Spleen (tissue), 11 donors: ENCODE results near the gene STON2. TPM values are rescaled to one million over a fixed set of nuclear protein-coding genes. Genes with fewer than 3 reads are reported as not detected.

Experiments
- DNase-seq: peaks from one replicate; pipeline ENCODE4 v3.0.0-alpha.2; 2020
- H3K27ac ChIP-seq, 8 donors: fragments of 200-600 bp; sonication (generic) in 7 of 8; 1 replicate in 4 of 8; 2 replicates in 4 of 8; pipeline versions ENCODE4 v1.5.0 to v1.8.0; 2016 to 2021; ENCODE audit warnings: inconsistent platforms in 4 of 8, mild to moderate bottlenecking in 4 of 8, moderate library complexity in 1 of 8
- H3K27me3 ChIP-seq, 7 donors: fragments of 200-600 bp; sonication (generic) in 6 of 7; replicated peaks in 1 of 7; 1 replicate in 4 of 7; 2 replicates in 3 of 7; pipeline versions ENCODE4 v1.5.0 to v1.8.0; 2016 to 2021; ENCODE audit warnings: inconsistent platforms in 3 of 7, mild to moderate bottlenecking in 1 of 7
- H3K36me3 ChIP-seq, 6 donors: fragments of 200-600 bp; sonication (generic) in 5 of 6; 1 replicate in 4 of 6; 2 replicates in 2 of 6; pipeline versions ENCODE4 v1.5.0 to v1.8.0; 2016 to 2021; ENCODE audit warnings: inconsistent platforms in 2 of 6
- H3K4me1 ChIP-seq, 6 donors: fragments of 200-600 bp; sonication (generic) in 5 of 6; 1 replicate in 3 of 6; 2 replicates in 3 of 6; pipeline versions ENCODE4 v1.5.0 to v1.8.0; 2016 to 2021; ENCODE audit warnings: inconsistent platforms in 3 of 6
- H3K4me3 ChIP-seq, 8 donors: fragments of 200-600 bp; sonication (generic) in 7 of 8; 1 replicate in 4 of 8; 2 replicates in 4 of 8; pipeline versions ENCODE4 v1.5.0 to v1.8.0; 2016 to 2021; ENCODE audit warnings: inconsistent platforms in 4 of 8, mild to moderate bottlenecking in 4 of 8, moderate library complexity in 2 of 8
- H3K9me3 ChIP-seq, 8 donors: fragments of 200-600 bp; sonication (generic) in 7 of 8; 1 replicate in 4 of 8; 2 replicates in 4 of 8; pipeline versions ENCODE4 v1.5.0 to v1.8.0; 2016 to 2021; ENCODE audit warnings: inconsistent platforms in 4 of 8
- POLR2A ChIP-seq, 3 donors: fragments of 450-650 bp; IDR thresholded peaks; one replicate each; pipeline ENCODE4 v1.5.1; 2017; ENCODE audit warnings: antibody characterized with exemption in 3 of 3, mild to moderate bottlenecking in 1 of 3
- POLR2AphosphoS5 ChIP-seq, 3 donors: sonication (generic); formaldehyde crosslinking; IDR thresholded peaks; one replicate each; pipeline ENCODE4 v1.5.1; 2017; ENCODE audit warnings: antibody characterized with exemption in 3 of 3
- WGBS, 5 donors: extraction: QIAGEN DNeasy Blood & Tissue Kit in 3 of 5; methylation state at CpG; one replicate each; pipeline versions ENCODE4 v1.1.5 to v1.1.7; 2013 to 2018; 5-methylcytosine and 5-hydroxymethylcytosine counted together
- intact Hi-C: fragments of 100-400 bp; cut with DNase I; formaldehyde crosslinking; loops from one replicate; pipeline ENCODE4 v1.15.0; 2023; ENCODE audit warnings: low total_unique reads
- polyA plus RNA-seq, 3 donors: library from polyadenylated mRNA; stranded (reverse); fragments of 200-250 nt; gene quantifications; one replicate each; pipeline ENCODE4 v1.2.1, GENCODE V29; 2013
- total RNA-seq, 7 donors: library from RNA; depleted of rRNA in 3 of 7; stranded (reverse); fragments of >200 nt in 3 of 7; fragmentation: NEBNext Ultra II Directional in 4 of 7; extraction: Animal tissue kit (Norgen Biotek cat#: 25700) in 4 of 7; gene quantifications; one replicate each; pipeline versions ENCODE4 v1.1.0 to v1.2.1, GENCODE V29; 2016 to 2021
- TF ChIP-seq, protein P1 (sequence below), 11 experiments: fragments of 200-600 bp in 7 of 11; fragments of 450-650 bp in 4 of 11; sonication (generic) in 4 of 11; IDR thresholded peaks in 8 of 11; conservative IDR thresholded peaks in 3 of 11; 1 replicate in 7 of 11; 2 replicates in 4 of 11; pipeline versions ENCODE4 v1.4.0 to v1.8.0; 2016 to 2021; ENCODE audit warnings: antibody characterized with exemption in 11 of 11, inconsistent platforms in 4 of 11, mild to moderate bottlenecking in 1 of 11
- donor health status: healthy with polysubstance abuse.
- donor health status: DM: no; HTN: no; CAD: no; lungs with moderate emphysema.
- donor health status: DM: no; HTN: no; CAD: no.
- donor health status: Bipolar disorder and iron deficiency.
- donor health status: healthy.
- donor health status: DM: no; HTN: no; CAD: no.
- donor health status: DM: yes; HTN: yes; CAD: no.

The STON2 gene
- total and polyA plus RNA-seq, 10 donors, result 3.5 to 236 (median 167) TPM

DNA sequence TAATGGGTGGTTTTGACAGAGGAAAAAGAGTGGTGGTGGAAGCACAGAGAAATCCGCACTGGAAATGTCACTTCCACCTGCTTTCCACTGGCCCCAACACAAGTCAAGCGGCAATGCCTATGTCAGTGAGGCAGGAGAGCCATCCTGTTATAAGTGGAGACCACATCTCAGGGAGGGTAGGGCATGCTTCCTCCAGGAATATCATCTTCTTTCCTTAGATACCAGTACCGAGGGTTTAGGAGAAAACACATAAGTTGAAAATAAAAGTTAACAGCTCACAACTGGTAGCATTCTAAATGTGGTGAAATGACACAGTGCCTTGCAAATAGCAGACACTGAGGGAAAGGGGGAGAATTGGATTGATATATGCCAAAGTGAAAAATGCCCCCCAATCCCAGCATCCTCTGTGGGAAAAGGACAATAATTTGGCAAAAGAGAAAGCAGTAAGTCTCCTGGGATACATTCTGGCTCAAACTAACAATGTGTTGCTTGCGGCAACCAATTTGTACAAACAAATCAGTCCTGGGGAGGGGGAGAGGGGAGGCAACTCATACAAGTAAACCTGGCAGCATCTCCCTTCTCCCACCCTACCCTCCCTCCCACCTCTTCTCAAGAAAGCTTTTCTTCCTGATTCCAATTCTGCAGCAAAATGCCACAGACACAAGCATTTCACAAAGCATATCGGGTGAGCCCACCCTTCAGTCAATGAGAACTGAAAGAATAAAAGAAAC, 57.1 kb downstream of the STON2 start:
- Histone ChIP-seq H3K36me3 (no peaks in the 10 kb centered on the region), H3K4me1 (peaks cover 0 to 30% (median 0%) of the 10 kb centered on the region in 6 donors), H3K27me3 (no peaks in the 10 kb centered on the region), H3K27ac (peak overlapping the region in 3 of 8 donors; percentile 18 to 59 (median 34)), H3K4me3 (no peak overlapping the region), H3K9me3 (no peaks in the 10 kb centered on the region)
- DNase-seq, result no peak
- WGBS, 5 donors, result 79 to 91% (median 88%) methylated on average over 5 of the region's 5 CpGs
- intact Hi-C loops, result no loop called here
- TF ChIP-seq, protein P1, sequence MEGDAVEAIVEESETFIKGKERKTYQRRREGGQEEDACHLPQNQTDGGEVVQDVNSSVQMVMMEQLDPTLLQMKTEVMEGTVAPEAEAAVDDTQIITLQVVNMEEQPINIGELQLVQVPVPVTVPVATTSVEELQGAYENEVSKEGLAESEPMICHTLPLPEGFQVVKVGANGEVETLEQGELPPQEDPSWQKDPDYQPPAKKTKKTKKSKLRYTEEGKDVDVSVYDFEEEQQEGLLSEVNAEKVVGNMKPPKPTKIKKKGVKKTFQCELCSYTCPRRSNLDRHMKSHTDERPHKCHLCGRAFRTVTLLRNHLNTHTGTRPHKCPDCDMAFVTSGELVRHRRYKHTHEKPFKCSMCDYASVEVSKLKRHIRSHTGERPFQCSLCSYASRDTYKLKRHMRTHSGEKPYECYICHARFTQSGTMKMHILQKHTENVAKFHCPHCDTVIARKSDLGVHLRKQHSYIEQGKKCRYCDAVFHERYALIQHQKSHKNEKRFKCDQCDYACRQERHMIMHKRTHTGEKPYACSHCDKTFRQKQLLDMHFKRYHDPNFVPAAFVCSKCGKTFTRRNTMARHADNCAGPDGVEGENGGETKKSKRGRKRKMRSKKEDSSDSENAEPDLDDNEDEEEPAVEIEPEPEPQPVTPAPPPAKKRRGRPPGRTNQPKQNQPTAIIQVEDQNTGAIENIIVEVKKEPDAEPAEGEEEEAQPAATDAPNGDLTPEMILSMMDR (IDR thresholded peaks at IDR 0.05 in 8 of 11, conservative IDR thresholded peaks at IDR 0.05 in 3 of 11), result no peak
- TF ChIP-seq POLR2AphosphoS5 (IDR thresholded peaks at IDR 0.05) (no peak), POLR2A (IDR thresholded peaks at IDR 0.05) (no peak)

DNA sequence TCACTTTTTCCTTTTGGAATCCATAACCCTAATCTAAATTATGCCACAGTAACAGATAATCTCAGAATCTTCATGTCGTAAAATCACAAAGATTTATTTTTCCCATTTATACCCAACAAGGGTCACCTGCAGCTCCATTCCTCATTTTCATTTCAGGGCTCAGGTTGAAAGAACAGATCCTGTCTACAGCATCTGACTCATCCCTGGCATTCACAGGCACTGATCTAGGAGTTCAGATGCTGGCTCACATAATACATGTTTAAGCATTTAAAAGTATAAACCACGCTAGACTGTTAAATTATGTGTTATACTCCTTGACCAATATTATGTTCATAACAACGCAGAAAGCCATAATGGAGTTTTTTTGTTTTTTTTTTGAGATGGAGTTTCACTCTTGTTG, 58.3 kb downstream of the STON2 start:
- H3K27ac ChIP-seq, result peak overlapping the region in 6 of 8 donors; percentile 16 to 71 (median 48)
- H3K36me3 ChIP-seq, result no peaks in the 10 kb centered on the region
- 86 to 97% (median 92%) methylated on average over 3 of the region's 3 CpGs for WGBS, 5 donors
- intact Hi-C loops, result no loop called here
- no peaks in the 10 kb centered on the region for H3K9me3 ChIP-seq
- H3K4me3 ChIP-seq, result no peak overlapping the region
- no peak for DNase-seq
- H3K4me1 ChIP-seq, result peaks cover 0 to 30% (median 0%) of the 10 kb centered on the region in 6 donors
- no peak for TF ChIP-seq POLR2A (IDR thresholded peaks at IDR 0.05)
- TF ChIP-seq POLR2AphosphoS5 (IDR thresholded peaks at IDR 0.05), result no peak
- TF ChIP-seq, protein P1 (IDR thresholded peaks at IDR 0.05 in 8 of 11, conservative IDR thresholded peaks at IDR 0.05 in 3 of 11), result no peak
- H3K27me3 ChIP-seq, result no peaks in the 10 kb centered on the region

DNA sequence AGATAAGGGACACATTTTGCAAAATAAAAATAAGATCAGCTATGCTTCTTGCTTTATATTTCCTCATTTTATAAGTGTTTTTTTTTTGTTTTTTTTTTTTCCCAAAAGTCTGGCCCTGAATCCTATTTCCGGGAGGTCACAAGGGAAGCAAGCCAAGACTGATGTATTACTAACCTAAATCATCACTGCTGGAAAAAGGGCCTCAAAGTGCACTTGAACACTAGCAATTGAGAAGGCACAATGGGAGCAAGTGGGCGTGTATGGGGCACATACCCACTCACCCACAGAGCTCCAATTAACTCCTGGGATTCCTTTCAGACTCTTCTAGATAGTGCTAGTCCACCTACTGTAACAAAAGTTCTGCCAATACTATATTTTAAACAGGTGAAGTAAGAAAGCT, 58.8 kb downstream of the STON2 start:
- TF ChIP-seq POLR2AphosphoS5 (IDR thresholded peaks at IDR 0.05) (no peak), POLR2A (IDR thresholded peaks at IDR 0.05) (no peak)
- TF ChIP-seq, protein P1 (IDR thresholded peaks at IDR 0.05 in 8 of 11, conservative IDR thresholded peaks at IDR 0.05 in 3 of 11), result no peak
- peak overlapping the region in 7 of 8 donors; percentile 16 to 71 (median 59) for H3K27ac ChIP-seq
- no peaks in the 10 kb centered on the region for H3K9me3 ChIP-seq
- no peaks in the 10 kb centered on the region for H3K36me3 ChIP-seq
- WGBS, 5 donors, result 46 to 77% (median 67%) methylated on average over 2 of the region's 2 CpGs
- H3K4me3 ChIP-seq, result no peak overlapping the region
- intact Hi-C loops, result no loop called here
- no peak for DNase-seq
- H3K4me1 ChIP-seq, result peaks cover 0 to 30% (median 0%) of the 10 kb centered on the region in 6 donors
- no peaks in the 10 kb centered on the region for H3K27me3 ChIP-seq

DNA sequence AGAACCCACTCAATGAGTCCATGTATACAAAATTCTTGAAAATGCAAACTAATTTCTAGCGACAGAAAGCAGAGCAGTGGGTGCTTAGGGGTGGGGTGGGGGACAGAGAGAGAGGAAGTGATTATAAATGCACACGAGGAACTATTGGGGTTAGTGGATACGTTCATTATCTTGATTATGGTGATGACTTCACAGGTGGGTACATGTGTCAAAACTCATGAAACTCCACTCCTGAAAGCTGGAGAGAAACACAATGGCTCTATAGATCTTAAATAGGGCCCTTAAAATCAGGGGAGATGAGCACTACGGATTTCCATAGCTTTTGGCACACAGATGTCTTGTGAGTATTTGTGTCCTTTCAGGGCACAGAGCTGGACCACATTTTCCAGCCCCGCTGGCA, 59.9 kb downstream of the STON2 start:
- Histone ChIP-seq H3K4me1 (peaks cover 0 to 30% (median 0%) of the 10 kb centered on the region in 6 donors), H3K9me3 (no peaks in the 10 kb centered on the region), H3K4me3 (no peak overlapping the region), H3K27ac (peak overlapping the region in 6 of 8 donors; percentile 16 to 71 (median 60)), H3K36me3 (no peaks in the 10 kb centered on the region), H3K27me3 (no peaks in the 10 kb centered on the region)
- TF ChIP-seq, protein P1 (IDR thresholded peaks at IDR 0.05 in 8 of 11, conservative IDR thresholded peaks at IDR 0.05 in 3 of 11), result no peak
- TF ChIP-seq POLR2AphosphoS5 (IDR thresholded peaks at IDR 0.05) (no peak), POLR2A (IDR thresholded peaks at IDR 0.05) (no peak)
- 71 to 86% (median 75%) methylated on average over 5 of the region's 5 CpGs for WGBS, 5 donors
- intact Hi-C loops, result no loop called here
- no peak for DNase-seq
